Mesenchymal stem cell (in vitro differentiated cells and primary cell): ENCODE results near the gene NBPF1.
"Not testable (repeated sequence)": the region's sequence is repeated elsewhere in the genome, so short reads cannot be mapped to it uniquely, and the experiment has no call there.

Experiments used
- DNase-seq: peaks from one replicate; pipeline ENCODE4 v3.0.0-alpha.2; 2013
- H2AFZ ChIP-seq: one replicate; pipeline ENCODE4 v1.6.1; 2013; ENCODE audit warnings: low read depth, mild to moderate bottlenecking, control low read depth, inconsistent platforms, low read length, moderate library complexity
- H2AK5ac ChIP-seq: 2 replicates; pipeline ENCODE4 v1.6.1; 2013; ENCODE audit warnings: low read length, moderate library complexity, mild to moderate bottlenecking, inconsistent platforms; ENCODE audit not compliant: severe bottlenecking
- H2BK120ac ChIP-seq: one replicate; pipeline ENCODE4 v1.6.1; 2013; ENCODE audit warnings: low read depth, mild to moderate bottlenecking, inconsistent platforms, low read length, moderate library complexity
- H2BK12ac ChIP-seq, 2 experiments: one replicate each; pipeline ENCODE4 v1.6.1; 2013; ENCODE audit warnings: inconsistent platforms in 2 of 2, low read length in 2 of 2, mild to moderate bottlenecking in 2 of 2, moderate library complexity in 2 of 2, control low read depth in 1 of 2
- H2BK15ac ChIP-seq: one replicate; pipeline ENCODE4 v1.6.1; 2013; ENCODE audit warnings: mild to moderate bottlenecking, low read depth, inconsistent platforms; ENCODE audit not compliant: poor library complexity, severe bottlenecking
- H2BK5ac ChIP-seq: 2 replicates; pipeline ENCODE4 v1.6.1; 2013; ENCODE audit warnings: low read depth, mild to moderate bottlenecking, low read length, control low read depth, inconsistent platforms; ENCODE audit not compliant: poor library complexity, severe bottlenecking
- H3K14ac ChIP-seq, 2 experiments: one replicate each; pipeline ENCODE4 v1.6.1; 2013; ENCODE audit warnings: inconsistent platforms in 2 of 2, low read length in 2 of 2, control low read depth in 1 of 2, mild to moderate bottlenecking in 1 of 2, moderate library complexity in 1 of 2
- H3K18ac ChIP-seq, 2 experiments: one replicate each; pipeline ENCODE4 v1.6.1; 2013; ENCODE audit warnings: inconsistent platforms in 2 of 2, low read length in 2 of 2, control low read depth in 1 of 2, low read depth in 1 of 2, mild to moderate bottlenecking in 1 of 2
- H3K23ac ChIP-seq, 2 experiments: one replicate each; pipeline ENCODE4 v1.6.1; 2013; ENCODE audit warnings: inconsistent platforms in 2 of 2, low read length in 2 of 2, mild to moderate bottlenecking in 2 of 2, moderate library complexity in 2 of 2, control low read depth in 1 of 2
- H3K27ac ChIP-seq: 2 replicates; pipeline ENCODE4 v1.5.1; 2013; ENCODE audit warnings: mild to moderate bottlenecking, moderate library complexity, low read length, control low read depth, inconsistent platforms; ENCODE audit not compliant: poor library complexity, severe bottlenecking
- H3K27me3 ChIP-seq, 2 experiments: 2 replicates each; pipeline versions ENCODE4 v1.6.1 to v1.7.0; 2013; ENCODE audit warnings: low read length in 2 of 2, mild to moderate bottlenecking in 2 of 2, moderate library complexity in 2 of 2, control low read depth in 1 of 2, inconsistent platforms in 1 of 2; ENCODE audit not compliant: control insufficient read depth in 1 of 2, insufficient read depth in 1 of 2
- H3K36me3 ChIP-seq, 2 experiments: 2 replicates each; pipeline versions ENCODE4 v1.6.1 to v1.7.0; 2013; ENCODE audit warnings: low read length in 2 of 2, control low read depth in 1 of 2, inconsistent platforms in 1 of 2, low read depth in 1 of 2, mild to moderate bottlenecking in 1 of 2; ENCODE audit not compliant: insufficient read depth in 2 of 2, control insufficient read depth in 1 of 2
- H3K4ac ChIP-seq, 2 experiments: one replicate each; pipeline ENCODE4 v1.6.1; 2013; ENCODE audit warnings: inconsistent platforms in 2 of 2, low read length in 2 of 2, mild to moderate bottlenecking in 2 of 2, moderate library complexity in 2 of 2, control low read depth in 1 of 2, low read depth in 1 of 2
- H3K4me1 ChIP-seq: 2 replicates; pipeline ENCODE4 v1.6.1; 2013; ENCODE audit warnings: low read depth, low read length, control low read depth; ENCODE audit not compliant: control insufficient read depth, insufficient read depth
- H3K4me2 ChIP-seq: 2 replicates; pipeline ENCODE4 v1.6.1; 2013; ENCODE audit warnings: low read length, mild to moderate bottlenecking, inconsistent platforms; ENCODE audit not compliant: poor library complexity, severe bottlenecking
- H3K4me3 ChIP-seq, 2 experiments: 2 replicates each; pipeline versions ENCODE4 v1.5.1 to v1.7.0; 2013; ENCODE audit warnings: low read length in 2 of 2, mild to moderate bottlenecking in 2 of 2, control low read depth in 1 of 2, low read depth in 1 of 2; ENCODE audit not compliant: insufficient read depth in 1 of 2
- H3K79me1 ChIP-seq: replicated peaks from 2 replicates; pipeline ENCODE4 v1.6.1; 2013; ENCODE audit warnings: mild to moderate bottlenecking, control low read depth, low read length, inconsistent platforms; ENCODE audit not compliant: poor library complexity, severe bottlenecking
- H3K9ac ChIP-seq: 2 replicates; pipeline ENCODE4 v1.7.0; 2013; ENCODE audit warnings: mild to moderate bottlenecking, low read length, moderate library complexity
- H3K9me3 ChIP-seq: 2 replicates; pipeline ENCODE4 v1.7.0; 2013; ENCODE audit warnings: mild to moderate bottlenecking, low read length; ENCODE audit not compliant: control insufficient read depth
- H4K8ac ChIP-seq: one replicate; pipeline ENCODE4 v1.6.1; 2013; ENCODE audit warnings: inconsistent platforms, mild to moderate bottlenecking, low read length, moderate library complexity
- H4K91ac ChIP-seq: one replicate; pipeline ENCODE4 v1.6.1; 2013; ENCODE audit warnings: mild to moderate bottlenecking, low read length, inconsistent platforms
- whole genome bisulfite sequencing: methylation state at CpG from one replicate; pipeline ENCODE4 v1.1.7; 2013; ENCODE audit warnings: mixed read lengths; 5-methylcytosine and 5-hydroxymethylcytosine counted together

Gene NBPF1

GRCh38 chr1:16648250-16648649, 34.9 kb upstream of the NBPF1 start:
- H2AK5ac ChIP-seq, H3K18ac ChIP-seq, H3K23ac ChIP-seq, H3K4me3 ChIP-seq, H3K14ac ChIP-seq, H3K27ac ChIP-seq, H3K9me3 ChIP-seq, H2BK120ac ChIP-seq, DNase-seq, H2BK15ac ChIP-seq, H2BK12ac ChIP-seq, H3K4me2 ChIP-seq, H4K8ac ChIP-seq, H2BK5ac ChIP-seq, H2AFZ ChIP-seq, H3K36me3 ChIP-seq, H3K9ac ChIP-seq, H4K91ac ChIP-seq, H3K4ac ChIP-seq: not testable (repeated sequence)
- peaks cover 5 to 11% of the 10 kb centered on the region in 2 experiments for H3K27me3 ChIP-seq
- H3K79me1 ChIP-seq = peaks cover 13% of the 10 kb centered on the region
- WGBS = 31% methylated on average over 18 of the region's 32 CpGs
- H3K4me1 ChIP-seq = peaks cover 16% of the 10 kb centered on the region

- not testable (repeated sequence) for H2BK120ac ChIP-seq, DNase-seq, H3K36me3 ChIP-seq, H3K4me3 ChIP-seq, H3K18ac ChIP-seq, H2BK12ac ChIP-seq, H2AK5ac ChIP-seq, H3K4ac ChIP-seq, H3K9ac ChIP-seq, H3K14ac ChIP-seq, H4K91ac ChIP-seq, H2BK15ac ChIP-seq, H4K8ac ChIP-seq, H2BK5ac ChIP-seq, H3K4me2 ChIP-seq, H3K27ac ChIP-seq, H2AFZ ChIP-seq, H3K23ac ChIP-seq, H3K9me3 ChIP-seq
- Histone ChIP-seq H3K4me1 (peaks cover 23% of the 10 kb centered on the region), H3K79me1 (peaks cover 20% of the 10 kb centered on the region), H3K27me3 (peaks cover 5 to 11% of the 10 kb centered on the region in 2 experiments)
- 24% methylated on average over 30 of the region's 84 CpGs for WGBS
Observed at GRCh38 chr1:16647179-16648176, 34.1 kb upstream of the NBPF1 start.

GRCh38 chr1:16646716-16647115, 33.4 kb upstream of the NBPF1 start:
- not testable (repeated sequence) for H3K14ac ChIP-seq, H3K9me3 ChIP-seq, H2BK12ac ChIP-seq, H3K4me3 ChIP-seq, H3K4ac ChIP-seq, H3K23ac ChIP-seq, H4K91ac ChIP-seq, H4K8ac ChIP-seq, H2AFZ ChIP-seq, H3K18ac ChIP-seq, H2AK5ac ChIP-seq, H3K9ac ChIP-seq, H2BK15ac ChIP-seq, H2BK5ac ChIP-seq, H3K27ac ChIP-seq, H2BK120ac ChIP-seq, H3K4me2 ChIP-seq, DNase-seq
- WGBS = no CpG with 5 or more reads among the region's 17 CpGs
- Histone ChIP-seq H3K79me1 (peaks cover 26% of the 10 kb centered on the region), H3K4me1 (peaks cover 25% of the 10 kb centered on the region), H3K36me3 (peaks cover 0 to 10% of the 10 kb centered on the region in 2 experiments), H3K27me3 (peaks cover 5 to 11% of the 10 kb centered on the region in 2 experiments)

GRCh38 chr1:16646061-16646664, 32.8 kb upstream of the NBPF1 start:
- peaks cover 5 to 11% of the 10 kb centered on the region in 2 experiments for H3K27me3 ChIP-seq
- not testable (repeated sequence) for DNase-seq, H3K23ac ChIP-seq, H3K9ac ChIP-seq, H2AK5ac ChIP-seq, H2BK12ac ChIP-seq, H3K4me3 ChIP-seq, H2BK120ac ChIP-seq, H2BK15ac ChIP-seq, H2BK5ac ChIP-seq, H3K9me3 ChIP-seq, H3K27ac ChIP-seq, H3K4ac ChIP-seq, H2AFZ ChIP-seq, H3K14ac ChIP-seq, H3K18ac ChIP-seq, H3K4me2 ChIP-seq, H4K91ac ChIP-seq
- peaks cover 29% of the 10 kb centered on the region for H3K79me1 ChIP-seq
- 88% methylated on average over 15 of the region's 15 CpGs for WGBS
- H3K36me3 ChIP-seq = peaks cover 0 to 10% of the 10 kb centered on the region in 2 experiments
- peaks cover 25% of the 10 kb centered on the region for H3K4me1 ChIP-seq
- H4K8ac ChIP-seq = peak overlapping the region; percentile 35
